Fibroblast of lung (primary cell): ENCODE results near the gene DIP2C. TPM values are rescaled to one million over a fixed set of nuclear protein-coding genes. Genes with fewer than 3 reads are reported as not detected.

Experiments
- DNase-seq, 2 donors: peaks; one replicate each; pipeline versions ENCODE4 v3.0.0 to v3.0.0-alpha.2; 2010; ENCODE audit warnings: low read depth in 2 of 2
- H2AFZ ChIP-seq: 2 replicates; pipeline ENCODE4 v1.5.1; 2012; ENCODE audit warnings: low read length, control low read depth, inconsistent platforms
- H3K27ac ChIP-seq: 2 replicates; pipeline ENCODE4 v1.5.1; 2011; ENCODE audit warnings: low read length, control low read depth; ENCODE audit not compliant: insufficient read depth
- H3K27me3 ChIP-seq: 2 replicates; pipeline ENCODE4 v1.5.1; 2011; ENCODE audit warnings: mild to moderate bottlenecking, low read length; ENCODE audit not compliant: control insufficient read depth, insufficient read depth
- H3K36me3 ChIP-seq: 2 replicates; pipeline ENCODE4 v1.5.1; 2011; ENCODE audit warnings: low read length; ENCODE audit not compliant: control insufficient read depth, insufficient read depth
- H3K4me1 ChIP-seq: 2 replicates; pipeline ENCODE4 v1.5.1; 2011; ENCODE audit warnings: low read length; ENCODE audit not compliant: control insufficient read depth, insufficient read depth; ENCODE audit errors: extremely low read depth
- H3K4me2 ChIP-seq: 2 replicates; pipeline ENCODE4 v1.5.1; 2011; ENCODE audit warnings: low read length, control low read depth; ENCODE audit not compliant: insufficient read depth; ENCODE audit errors: extremely low read depth
- H3K4me3 ChIP-seq, 4 experiments: fragments of 200-600 bp in 1 of 4; sonication (generic) in 1 of 4; replicated peaks in 1 of 4; 2 replicates each; pipeline ENCODE4 v1.5.1; 2011 to 2016; ENCODE audit warnings: low read length in 4 of 4, low read depth in 3 of 4, mild to moderate bottlenecking in 3 of 4, control low read depth in 2 of 4, inconsistent platforms in 1 of 4, mixed read lengths in 1 of 4; ENCODE audit not compliant: insufficient read depth in 1 of 4; ENCODE audit errors: control extremely low read depth in 1 of 4
- H3K79me2 ChIP-seq: 2 replicates; pipeline ENCODE4 v1.5.1; 2012; ENCODE audit warnings: mild to moderate bottlenecking, low read length, inconsistent platforms; ENCODE audit not compliant: control insufficient read depth, insufficient read depth
- H3K9ac ChIP-seq: 2 replicates; pipeline ENCODE4 v1.5.1; 2011; ENCODE audit warnings: mild to moderate bottlenecking, low read length, control low read depth; ENCODE audit not compliant: insufficient read depth
- H3K9me3 ChIP-seq: 2 replicates; pipeline ENCODE4 v1.5.1; 2012; ENCODE audit warnings: low read depth, low read length; ENCODE audit not compliant: control insufficient read depth, insufficient read depth
- H4K20me1 ChIP-seq: 2 replicates; pipeline ENCODE4 v1.5.1; 2011; ENCODE audit warnings: low read length; ENCODE audit not compliant: control insufficient read depth, insufficient read depth; ENCODE audit errors: extremely low read depth
- EZH2 ChIP-seq: IDR thresholded peaks from 2 replicates; pipeline ENCODE4 v1.5.1; 2012; ENCODE audit warnings: low read length, control low read depth, mild to moderate bottlenecking; ENCODE audit errors: missing control alignments
- polyA plus RNA-seq, 2 donors: library from polyadenylated mRNA; depleted of rRNA in 1 of 2; stranded (reverse) in 1 of 2; unstranded in 1 of 2; fragments of >200 nt; gene quantifications; 2 replicates each; pipeline ENCODE4 v1.2.1, GENCODE V29; 2011 to 2012; ENCODE audit warnings: missing spikeins in 1 of 2
- total RNA-seq: library from RNA; depleted of rRNA; stranded (reverse); fragments of >200 nt; gene quantifications from 2 replicates; pipeline ENCODE4 v1.2.1, GENCODE V29; 2014
- TF ChIP-seq, protein P1 (sequence below), 2 donors: IDR thresholded peaks in 1 of 2; conservative IDR thresholded peaks in 1 of 2; 1 replicate in 1 of 2; 2 replicates in 1 of 2; pipeline ENCODE4 v1.5.1; 2011 to 2012; ENCODE audit warnings: low read length in 2 of 2, control low read depth in 1 of 2, inconsistent platforms in 1 of 2, low read depth in 1 of 2, mild to moderate bottlenecking in 1 of 2

DIP2C gene
- total and polyA plus RNA-seq, 2 donors (not counting 1 experiment from before 2014, with no cell fraction given): 10.7 to 18.3 TPM

DNA sequence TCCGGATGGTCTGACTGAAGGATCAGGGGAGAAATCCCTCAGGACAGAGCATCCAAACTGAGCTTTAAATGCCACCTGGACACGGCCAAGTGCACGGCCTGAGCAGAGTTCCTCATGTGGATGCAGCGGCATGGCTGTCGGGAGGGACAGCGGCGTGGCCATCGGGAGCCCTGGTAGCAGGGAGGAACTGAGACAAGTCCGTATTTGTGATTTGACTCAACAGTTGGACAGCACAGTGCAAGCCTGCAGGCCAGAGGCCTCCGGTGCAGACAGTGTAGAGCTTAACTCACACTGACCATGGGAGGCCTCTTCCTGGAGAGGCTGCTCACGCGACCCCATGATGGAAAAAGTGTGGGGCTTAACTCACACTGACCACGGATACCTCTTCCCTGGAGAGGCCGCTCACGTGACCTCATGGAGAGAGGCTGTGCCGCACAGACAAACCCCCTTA is 207.4 kb downstream of the DIP2C start:
- Histone ChIP-seq H3K79me2 (no peaks in the 10 kb centered on the region), H3K4me2 (no peak overlapping the region), H2AFZ (no peak overlapping the region), H3K36me3 (peaks cover 2% of the 10 kb centered on the region), H3K4me3 (no peak overlapping the region), H3K9me3 (no peaks in the 10 kb centered on the region), H3K27ac (no peak overlapping the region), H3K9ac (no peak overlapping the region), H3K27me3 (no peaks in the 10 kb centered on the region), H3K4me1 (no peaks in the 10 kb centered on the region), H4K20me1 (no peaks in the 10 kb centered on the region)
- DNase-seq: no peak
- TF ChIP-seq, protein P1, sequence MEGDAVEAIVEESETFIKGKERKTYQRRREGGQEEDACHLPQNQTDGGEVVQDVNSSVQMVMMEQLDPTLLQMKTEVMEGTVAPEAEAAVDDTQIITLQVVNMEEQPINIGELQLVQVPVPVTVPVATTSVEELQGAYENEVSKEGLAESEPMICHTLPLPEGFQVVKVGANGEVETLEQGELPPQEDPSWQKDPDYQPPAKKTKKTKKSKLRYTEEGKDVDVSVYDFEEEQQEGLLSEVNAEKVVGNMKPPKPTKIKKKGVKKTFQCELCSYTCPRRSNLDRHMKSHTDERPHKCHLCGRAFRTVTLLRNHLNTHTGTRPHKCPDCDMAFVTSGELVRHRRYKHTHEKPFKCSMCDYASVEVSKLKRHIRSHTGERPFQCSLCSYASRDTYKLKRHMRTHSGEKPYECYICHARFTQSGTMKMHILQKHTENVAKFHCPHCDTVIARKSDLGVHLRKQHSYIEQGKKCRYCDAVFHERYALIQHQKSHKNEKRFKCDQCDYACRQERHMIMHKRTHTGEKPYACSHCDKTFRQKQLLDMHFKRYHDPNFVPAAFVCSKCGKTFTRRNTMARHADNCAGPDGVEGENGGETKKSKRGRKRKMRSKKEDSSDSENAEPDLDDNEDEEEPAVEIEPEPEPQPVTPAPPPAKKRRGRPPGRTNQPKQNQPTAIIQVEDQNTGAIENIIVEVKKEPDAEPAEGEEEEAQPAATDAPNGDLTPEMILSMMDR (conservative IDR thresholded peaks at IDR 0.05 in 1 of 2, IDR thresholded peaks at IDR 0.05 in 1 of 2; ENCODE audit: low read depth in 1 of 2, low read length in 2 of 2): no peak
- TF ChIP-seq EZH2: no peak

DNA sequence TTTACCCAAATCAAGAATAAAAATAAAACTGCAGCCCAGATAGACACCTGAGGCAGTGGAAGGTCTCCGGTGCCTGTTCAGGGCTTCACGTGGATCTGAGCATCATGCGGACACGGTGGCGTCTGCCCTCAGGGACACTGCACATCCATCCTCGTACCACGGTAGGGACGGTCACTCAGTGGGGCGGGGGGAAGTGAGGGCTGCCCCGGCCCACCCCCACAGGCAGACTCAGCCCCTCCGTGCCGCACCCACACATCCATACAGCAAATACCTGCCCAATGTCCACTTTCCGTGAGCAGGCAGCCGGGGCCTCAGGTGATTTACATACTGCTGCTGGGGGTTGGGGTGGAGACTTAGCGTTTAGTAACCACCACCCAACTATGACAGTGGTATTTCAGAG is 207.8 kb downstream of the DIP2C start:
- no peaks in the 10 kb centered on the region for H3K9me3 ChIP-seq
- TF ChIP-seq, protein P1 (conservative IDR thresholded peaks at IDR 0.05 in 1 of 2, IDR thresholded peaks at IDR 0.05 in 1 of 2; ENCODE audit: low read depth in 1 of 2, low read length in 2 of 2): no peak
- DNase-seq: no peak
- no peaks in the 10 kb centered on the region for H3K27me3 ChIP-seq
- H2AFZ ChIP-seq: no peak overlapping the region
- H4K20me1 ChIP-seq: no peaks in the 10 kb centered on the region
- no peak overlapping the region for H3K4me2 ChIP-seq
- no peak overlapping the region for H3K4me3 ChIP-seq
- peaks cover 2% of the 10 kb centered on the region for H3K36me3 ChIP-seq
- no peaks in the 10 kb centered on the region for H3K79me2 ChIP-seq
- no peaks in the 10 kb centered on the region for H3K4me1 ChIP-seq
- H3K9ac ChIP-seq: no peak overlapping the region
- H3K27ac ChIP-seq: no peak overlapping the region

DNA sequence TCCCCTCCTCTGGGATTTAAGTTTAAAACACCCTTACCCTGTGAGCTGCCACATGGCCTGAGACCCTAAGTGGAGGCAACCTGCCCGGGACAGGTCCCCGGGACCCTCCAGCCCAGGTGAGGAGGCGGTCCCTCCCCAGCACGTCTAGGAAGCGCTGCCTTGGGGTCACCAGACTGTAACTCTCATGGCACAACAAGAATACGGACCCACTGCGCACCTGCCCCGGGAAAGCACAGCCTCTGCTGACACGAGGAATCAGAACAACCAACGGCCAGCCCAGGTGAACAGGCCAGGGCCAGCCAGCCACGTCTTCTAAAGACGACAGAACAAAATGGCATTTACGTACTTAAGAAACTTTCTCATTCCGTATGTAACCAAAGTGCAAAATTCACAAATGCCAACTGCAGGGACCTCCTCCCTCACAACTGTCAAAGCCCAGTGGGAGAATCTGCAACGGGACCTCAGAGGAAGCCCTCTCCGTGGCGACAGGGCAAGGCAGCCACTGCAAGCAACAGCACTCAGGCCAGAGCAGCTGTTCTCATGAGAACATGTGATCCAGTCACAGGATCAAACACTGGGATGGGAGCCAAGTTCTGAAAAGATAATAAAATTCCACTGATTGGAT is 208.4 kb downstream of the DIP2C start:
- no peak overlapping the region for H3K4me3 ChIP-seq
- TF ChIP-seq EZH2: no peak
- TF ChIP-seq, protein P1 (conservative IDR thresholded peaks at IDR 0.05 in 1 of 2, IDR thresholded peaks at IDR 0.05 in 1 of 2; ENCODE audit: low read depth in 1 of 2, low read length in 2 of 2): no peak
- H2AFZ ChIP-seq: no peak overlapping the region
- H4K20me1 ChIP-seq: no peaks in the 10 kb centered on the region
- H3K4me2 ChIP-seq: no peak overlapping the region
- peaks cover 2% of the 10 kb centered on the region for H3K36me3 ChIP-seq
- H3K27me3 ChIP-seq: no peaks in the 10 kb centered on the region
- H3K9ac ChIP-seq: no peak overlapping the region
- no peaks in the 10 kb centered on the region for H3K4me1 ChIP-seq
- no peaks in the 10 kb centered on the region for H3K9me3 ChIP-seq
- peak in 1 of 2 donors; percentile 51 for DNase-seq
- no peaks in the 10 kb centered on the region for H3K79me2 ChIP-seq
- H3K27ac ChIP-seq: no peak overlapping the region
